Testis (tissue), 3 donors: Measurements from ENCODE around the gene GNG3. TPM values are rescaled to one million over a fixed set of nuclear protein-coding genes. Genes with fewer than 3 reads are reported as not detected.
"Not testable (repeated sequence)": the region's sequence is repeated elsewhere in the genome, so short reads cannot be mapped to it uniquely, and the experiment has no call there.

Experiments
- DNase-seq: peaks from one replicate; pipeline ENCODE4 v3.0.0-alpha.2; 2019
- H3K27ac ChIP-seq, 2 donors: fragments of 200-600 bp; sonication (generic); one replicate each; pipeline ENCODE4 v1.5.1; 2019
- H3K27me3 ChIP-seq: fragments of 200-600 bp; sonication (generic); one replicate; pipeline ENCODE4 v1.5.1; 2019
- H3K36me3 ChIP-seq: fragments of 200-600 bp; sonication (generic); one replicate; pipeline ENCODE4 v1.5.1; 2017; ENCODE audit warnings: low read depth; ENCODE audit errors: missing control alignments
- H3K4me1 ChIP-seq: fragments of 200-600 bp; sonication (generic); one replicate; pipeline ENCODE4 v1.5.1; 2019
- H3K4me3 ChIP-seq, 2 donors: fragments of 200-600 bp; sonication (generic); one replicate each; pipeline ENCODE4 v1.5.1; 2017 to 2019
- H3K9me3 ChIP-seq: fragments of 200-600 bp; sonication (generic); one replicate; pipeline ENCODE4 v1.5.1; 2017
- POLR2A ChIP-seq: fragments of 450-650 bp; IDR thresholded peaks from one replicate; pipeline ENCODE4 v1.6.1; 2017; ENCODE audit warnings: antibody characterized with exemption, mild to moderate bottlenecking, moderate library complexity
- WGBS, 2 donors: methylation state at CpG; one replicate each; pipeline ENCODE4 v1.1.5; 2018; 5-methylcytosine and 5-hydroxymethylcytosine counted together
- intact Hi-C: fragments of 100-400 bp; cut with DNase I; formaldehyde crosslinking; loops from one replicate; pipeline ENCODE4 v1.15.1; 2023; ENCODE audit warnings: low total_unique reads
- polyA plus RNA-seq: library from polyadenylated mRNA; stranded (reverse); fragments of 350-450 nt; fragmentation: Illumina TruSeq; extraction: RNeasy Lipid Tissue Mini Kit (QIAGEN cat#74804); gene quantifications from one replicate; pipeline ENCODE4 v1.2.3, GENCODE V29; 2014; ENCODE audit warnings: low read depth, low replicate concordance; ENCODE audit not compliant: insufficient read depth
- total RNA-seq, 2 donors: library from RNA; depleted of rRNA; stranded (reverse); fragments of >200 nt; gene quantifications; one replicate each; pipeline ENCODE4 v1.2.3, GENCODE V29; 2016
- TF ChIP-seq, protein P1 (sequence below), 3 experiments: fragments of 450-650 bp in 2 of 3; fragments of 200-600 bp in 1 of 3; sonication (generic) in 1 of 3; IDR thresholded peaks; one replicate each; pipeline ENCODE4 v1.5.1; 2016 to 2019; ENCODE audit warnings: antibody characterized with exemption in 3 of 3, mild to moderate bottlenecking in 2 of 3, moderate library complexity in 1 of 3

GNG3 gene
- total and polyA plus RNA-seq, 3 donors from 2014 or later = 2.0 to 11.1 (median 4.5) TPM

DNA sequence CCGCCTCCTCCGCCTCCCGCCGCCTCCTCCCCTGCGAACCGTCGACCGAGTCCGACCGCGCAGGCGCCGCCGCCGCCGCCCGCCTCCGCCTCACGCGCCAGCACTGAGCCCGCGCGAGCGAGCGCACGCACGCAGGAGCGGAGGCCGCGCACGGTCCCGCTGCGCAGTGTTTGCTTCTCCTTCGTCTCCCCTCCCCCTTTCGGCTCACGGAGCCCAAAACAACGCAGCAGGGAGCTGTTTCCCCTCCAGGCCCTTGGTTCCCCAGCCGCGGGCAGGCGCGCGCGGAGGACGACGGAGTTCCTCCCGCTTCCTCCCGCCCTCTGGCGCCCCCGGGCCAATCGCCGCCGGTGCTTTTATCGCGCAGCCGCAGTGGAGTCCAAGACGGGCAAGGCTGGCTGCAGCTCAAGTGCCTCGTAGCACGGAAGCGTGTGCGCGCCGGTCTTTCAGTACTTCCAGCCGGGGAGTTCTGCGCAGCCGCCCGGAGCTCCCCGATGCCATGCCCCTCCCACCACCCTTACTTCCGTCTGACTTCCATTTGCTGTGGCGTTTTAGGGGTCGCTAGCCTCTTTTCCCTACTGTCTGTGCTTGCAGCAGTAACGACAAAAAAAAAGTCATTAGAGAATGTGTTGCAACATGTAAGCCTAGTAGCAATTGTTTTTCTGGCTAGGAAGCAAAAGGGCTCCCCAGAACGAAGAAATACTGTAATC lies 19.8 kb downstream of the GNG3 start, which contains the start of gene HNRNPUL2:
Gene HNRNPUL2, minus strand, starts transcription at position 293 of the 707 bp plus-strand sequence. CDS start 301 bp downstream, outside the sequence.
- TF ChIP-seq POLR2A = no peak
- TF ChIP-seq, protein P1, sequence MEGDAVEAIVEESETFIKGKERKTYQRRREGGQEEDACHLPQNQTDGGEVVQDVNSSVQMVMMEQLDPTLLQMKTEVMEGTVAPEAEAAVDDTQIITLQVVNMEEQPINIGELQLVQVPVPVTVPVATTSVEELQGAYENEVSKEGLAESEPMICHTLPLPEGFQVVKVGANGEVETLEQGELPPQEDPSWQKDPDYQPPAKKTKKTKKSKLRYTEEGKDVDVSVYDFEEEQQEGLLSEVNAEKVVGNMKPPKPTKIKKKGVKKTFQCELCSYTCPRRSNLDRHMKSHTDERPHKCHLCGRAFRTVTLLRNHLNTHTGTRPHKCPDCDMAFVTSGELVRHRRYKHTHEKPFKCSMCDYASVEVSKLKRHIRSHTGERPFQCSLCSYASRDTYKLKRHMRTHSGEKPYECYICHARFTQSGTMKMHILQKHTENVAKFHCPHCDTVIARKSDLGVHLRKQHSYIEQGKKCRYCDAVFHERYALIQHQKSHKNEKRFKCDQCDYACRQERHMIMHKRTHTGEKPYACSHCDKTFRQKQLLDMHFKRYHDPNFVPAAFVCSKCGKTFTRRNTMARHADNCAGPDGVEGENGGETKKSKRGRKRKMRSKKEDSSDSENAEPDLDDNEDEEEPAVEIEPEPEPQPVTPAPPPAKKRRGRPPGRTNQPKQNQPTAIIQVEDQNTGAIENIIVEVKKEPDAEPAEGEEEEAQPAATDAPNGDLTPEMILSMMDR (IDR thresholded peaks at IDR 0.05) = peak in 1 of 3 experiments; percentile 1
- no peaks in the 10 kb centered on the region for H3K36me3 ChIP-seq
- H3K27me3 ChIP-seq = no peaks in the 10 kb centered on the region
- peak; percentile 99 for DNase-seq
- peak within 1 kb of the TSS; percentile 90 to 93 for H3K4me3 ChIP-seq
- H3K9me3 ChIP-seq = no peaks in the 10 kb centered on the region
- WGBS, 2 donors = 0 to 1% methylated on average over 18 to 72 of the region's 72 CpGs
- intact Hi-C loops = no loop called here
- H3K27ac ChIP-seq = peak within 1 kb of the TSS; percentile 82 to 96
- H3K4me1 ChIP-seq = peaks cover 26% of the 10 kb centered on the region

DNA sequence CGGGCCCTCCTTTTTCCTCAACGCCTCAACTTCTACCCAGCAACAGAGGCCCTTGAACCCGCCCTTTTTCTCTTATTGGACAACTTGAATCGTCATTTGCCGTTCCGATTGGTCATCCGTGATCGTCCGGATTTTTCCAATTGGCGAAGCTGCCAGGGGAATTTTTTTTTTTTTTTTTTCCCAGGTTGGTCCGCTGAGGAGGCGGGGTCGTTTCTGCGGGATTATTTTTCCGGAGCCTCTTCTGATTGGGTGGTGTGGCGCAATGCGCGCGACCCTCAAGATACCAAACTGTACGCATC lies 20.3 kb downstream of the GNG3 start:
- intact Hi-C loops = no loop called here
- Histone ChIP-seq H3K9me3 (no peaks in the 10 kb centered on the region), H3K27ac (peak overlapping the region; percentile 82 to 96), H3K27me3 (no peaks in the 10 kb centered on the region), H3K4me1 (peaks cover 26% of the 10 kb centered on the region), H3K4me3 (peak overlapping the region; percentile 90 to 93), H3K36me3 (no peaks in the 10 kb centered on the region)
- peak; percentile 92 for DNase-seq
- 0 to 1% methylated on average over 20 of the region's 20 CpGs for WGBS, 2 donors
- TF ChIP-seq, protein P1 (IDR thresholded peaks at IDR 0.05) = no peak
- no peak for TF ChIP-seq POLR2A

- H3K4me1 ChIP-seq = peaks cover 26% of the 10 kb centered on the region
- intact Hi-C loops = no loop called here
- no peaks in the 10 kb centered on the region for H3K36me3 ChIP-seq
- H3K9me3 ChIP-seq = no peaks in the 10 kb centered on the region
- WGBS, 2 donors = 0% methylated on average over 29 of the region's 29 CpGs
- H3K27me3 ChIP-seq = no peaks in the 10 kb centered on the region
- peak within 1 kb of the TSS; percentile 90 to 93 for H3K4me3 ChIP-seq
- peak; percentile 94 for DNase-seq
- TF ChIP-seq, protein P1 (IDR thresholded peaks at IDR 0.05) = no peak
- H3K27ac ChIP-seq = peak within 1 kb of the TSS; percentile 82 to 96
Measured at GRCh38 chr11:62728171-62728988, 20.9 kb downstream of the GNG3 start, which contains the start of gene TTC9C. Gene TTC9C, plus strand, starts transcription at chr11:62728486. Its CDS starts 363 bp downstream, at chr11:62728849.

- 71 to 82% methylated on average over 14 of the region's 14 CpGs for WGBS, 2 donors
- DNase-seq, H3K27me3 ChIP-seq, H3K4me3 ChIP-seq, H3K36me3 ChIP-seq, H3K27ac ChIP-seq, intact Hi-C loops, H3K9me3 ChIP-seq: not testable (repeated sequence)
- peaks cover 20% of the 10 kb centered on the region for H3K4me1 ChIP-seq
Measured at GRCh38 chr11:62730076-62730475, 22.6 kb downstream of the GNG3 start.

DNA sequence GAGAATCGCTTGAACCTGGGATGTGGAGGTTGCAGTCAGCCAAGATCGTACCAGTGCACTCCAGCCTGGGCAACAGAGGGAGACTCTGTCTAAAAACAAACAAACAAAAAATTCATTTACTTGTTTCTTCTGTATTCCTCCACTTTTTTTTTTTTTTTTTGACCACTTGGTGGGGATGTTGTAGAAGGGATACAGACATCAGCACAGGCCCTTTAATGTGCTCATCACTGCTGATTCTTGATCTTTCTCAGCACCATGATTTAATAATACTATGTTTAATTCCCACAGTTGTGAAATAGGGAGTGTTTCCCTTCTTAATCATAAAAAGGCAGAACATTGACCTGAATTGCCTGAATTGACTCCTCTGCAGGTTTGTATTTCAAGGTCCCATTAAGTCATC lies 25.4 kb downstream of the GNG3 start:
- 66 to 75% methylated on average over 2 of the region's 2 CpGs for WGBS, 2 donors
- Histone ChIP-seq H3K27me3 (no peaks in the 10 kb centered on the region), H3K4me3 (no peak overlapping the region), H3K9me3 (no peaks in the 10 kb centered on the region), H3K27ac (no peak overlapping the region), H3K4me1 (peaks cover 14% of the 10 kb centered on the region), H3K36me3 (no peaks in the 10 kb centered on the region)
- no peak for DNase-seq
- TF ChIP-seq POLR2A = no peak
- TF ChIP-seq, protein P1 (IDR thresholded peaks at IDR 0.05) = no peak
- intact Hi-C loops = no loop called here
